ENCODE data around the gene TCF23.

TCF23 gene

DNA sequence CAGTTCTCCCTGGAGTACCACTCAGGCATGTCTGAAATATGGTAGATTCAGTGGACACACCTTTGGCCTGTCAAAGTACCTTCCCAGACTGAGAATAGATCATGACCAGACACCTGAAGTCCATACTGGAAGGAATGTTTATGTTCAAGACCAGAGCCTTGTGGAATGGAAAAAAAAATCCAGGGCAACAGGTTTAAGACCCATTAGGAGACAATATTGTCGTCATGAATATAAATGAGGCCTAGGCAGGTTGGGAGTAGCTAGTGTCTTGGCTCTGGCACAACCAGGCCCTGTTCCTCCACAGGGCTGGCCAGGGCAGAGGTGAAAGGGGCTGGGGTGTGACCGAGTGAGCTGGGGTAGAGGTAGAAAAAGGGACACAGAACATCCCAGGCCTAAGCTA lies 49.8 kb downstream of the TCF23 start:
- TF ChIP-seq, protein P1, sequence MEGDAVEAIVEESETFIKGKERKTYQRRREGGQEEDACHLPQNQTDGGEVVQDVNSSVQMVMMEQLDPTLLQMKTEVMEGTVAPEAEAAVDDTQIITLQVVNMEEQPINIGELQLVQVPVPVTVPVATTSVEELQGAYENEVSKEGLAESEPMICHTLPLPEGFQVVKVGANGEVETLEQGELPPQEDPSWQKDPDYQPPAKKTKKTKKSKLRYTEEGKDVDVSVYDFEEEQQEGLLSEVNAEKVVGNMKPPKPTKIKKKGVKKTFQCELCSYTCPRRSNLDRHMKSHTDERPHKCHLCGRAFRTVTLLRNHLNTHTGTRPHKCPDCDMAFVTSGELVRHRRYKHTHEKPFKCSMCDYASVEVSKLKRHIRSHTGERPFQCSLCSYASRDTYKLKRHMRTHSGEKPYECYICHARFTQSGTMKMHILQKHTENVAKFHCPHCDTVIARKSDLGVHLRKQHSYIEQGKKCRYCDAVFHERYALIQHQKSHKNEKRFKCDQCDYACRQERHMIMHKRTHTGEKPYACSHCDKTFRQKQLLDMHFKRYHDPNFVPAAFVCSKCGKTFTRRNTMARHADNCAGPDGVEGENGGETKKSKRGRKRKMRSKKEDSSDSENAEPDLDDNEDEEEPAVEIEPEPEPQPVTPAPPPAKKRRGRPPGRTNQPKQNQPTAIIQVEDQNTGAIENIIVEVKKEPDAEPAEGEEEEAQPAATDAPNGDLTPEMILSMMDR (IDR thresholded peaks at IDR 0.05; ENCODE audit: low read length, missing control alignments): no peak
- DNase-seq (ENCODE audit: low read depth): no peak
- no peak overlapping the region for H3K4me3 ChIP-seq (replicated peaks; ENCODE audit: low read depth, low read length)

- no peak for DNase-seq (ENCODE audit: low read depth)
- TF ChIP-seq, protein P1 (IDR thresholded peaks at IDR 0.05; ENCODE audit: low read length, missing control alignments): no peak
Measured at GRCh38 chr2:27199241-27199640, 50.4 kb downstream of the TCF23 start.

DNA sequence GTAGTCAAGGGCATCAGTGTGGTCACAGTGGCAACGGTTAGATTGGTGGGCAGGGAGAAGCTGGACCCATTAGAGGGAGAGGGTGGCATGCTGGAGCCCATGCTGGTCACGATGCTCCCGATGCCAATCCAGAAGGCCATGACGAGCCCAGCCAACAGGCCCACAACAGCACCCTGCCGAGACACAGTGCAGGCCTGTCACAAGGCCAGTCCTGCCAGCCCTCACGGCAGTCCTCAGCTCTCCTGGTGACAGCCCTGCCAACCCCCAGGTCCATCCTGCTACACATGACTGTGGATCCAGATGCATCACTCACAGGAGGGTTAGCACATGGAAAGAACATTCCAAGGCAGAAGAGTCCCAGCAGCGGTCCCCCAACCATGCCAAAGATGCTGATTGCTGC lies 52.9 kb downstream of the TCF23 start:
- TF ChIP-seq, protein P1 (IDR thresholded peaks at IDR 0.05; ENCODE audit: low read length, missing control alignments): no peak
- DNase-seq (ENCODE audit: low read depth): no peak
- H3K4me3 ChIP-seq (replicated peaks; ENCODE audit: low read depth, low read length): no peak overlapping the region

More at GRCh38 chr2:27199241-27199640, 50.4 kb downstream of the TCF23 start:
- no peak overlapping the region for H3K4me3 ChIP-seq (replicated peaks; ENCODE audit: low read depth, low read length)

DNA sequence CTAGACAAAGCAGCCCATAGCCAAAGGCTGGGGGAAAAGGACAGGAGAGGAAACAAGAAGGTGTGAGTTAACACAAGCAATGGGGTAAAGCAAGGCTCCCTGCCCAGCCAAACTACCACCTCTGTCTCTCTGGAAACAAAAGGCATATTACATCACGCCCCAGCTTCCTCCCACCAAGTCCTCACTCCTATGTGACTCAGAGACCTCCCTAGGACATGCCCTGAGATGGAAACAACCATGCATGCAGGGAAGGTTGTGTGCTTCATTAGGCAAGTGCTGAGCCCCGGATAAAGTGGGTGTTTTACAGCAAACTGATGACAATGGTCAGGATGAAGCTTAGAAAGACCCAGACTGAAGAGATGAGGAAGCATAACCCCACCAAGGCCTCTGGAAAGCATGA lies 54.0 kb downstream of the TCF23 start:
- peak; percentile 73 for DNase-seq (ENCODE audit: low read depth)
- no peak overlapping the region for H3K4me3 ChIP-seq (replicated peaks; ENCODE audit: low read depth, low read length)
- TF ChIP-seq, protein P1 (IDR thresholded peaks at IDR 0.05; ENCODE audit: low read length, missing control alignments): no peak

DNA sequence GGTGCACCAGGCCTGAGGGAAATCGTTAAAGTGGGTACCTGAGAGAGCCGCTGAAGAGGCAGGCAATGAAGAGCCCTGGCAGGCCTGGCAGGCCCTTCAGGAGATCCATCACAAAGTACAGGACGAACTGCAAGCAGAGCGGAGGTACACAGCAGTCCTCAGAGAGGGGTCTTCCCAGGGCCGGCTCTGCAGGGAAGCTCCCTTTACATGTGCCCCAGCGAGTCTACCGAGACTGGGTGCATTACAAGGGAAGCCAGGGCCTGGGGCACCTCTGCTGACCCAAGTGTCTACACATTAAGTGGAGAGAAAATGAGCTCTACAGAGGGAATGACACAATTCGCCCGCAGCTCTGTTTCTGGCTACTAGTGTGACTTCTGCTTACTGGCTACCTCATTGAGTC lies 54.9 kb downstream of the TCF23 start:
- DNase-seq (ENCODE audit: low read depth): no peak
- no peak overlapping the region for H3K4me3 ChIP-seq (replicated peaks; ENCODE audit: low read depth, low read length)
- TF ChIP-seq, protein P1 (IDR thresholded peaks at IDR 0.05; ENCODE audit: low read length, missing control alignments): no peak

GRCh38 chr2:27204566-27204965 lies 55.8 kb downstream of the TCF23 start:
- no peak for DNase-seq (ENCODE audit: low read depth)
- H3K4me3 ChIP-seq (replicated peaks; ENCODE audit: low read depth, low read length): no peak overlapping the region
- TF ChIP-seq, protein P1 (IDR thresholded peaks at IDR 0.05; ENCODE audit: low read length, missing control alignments): no peak

DNA sequence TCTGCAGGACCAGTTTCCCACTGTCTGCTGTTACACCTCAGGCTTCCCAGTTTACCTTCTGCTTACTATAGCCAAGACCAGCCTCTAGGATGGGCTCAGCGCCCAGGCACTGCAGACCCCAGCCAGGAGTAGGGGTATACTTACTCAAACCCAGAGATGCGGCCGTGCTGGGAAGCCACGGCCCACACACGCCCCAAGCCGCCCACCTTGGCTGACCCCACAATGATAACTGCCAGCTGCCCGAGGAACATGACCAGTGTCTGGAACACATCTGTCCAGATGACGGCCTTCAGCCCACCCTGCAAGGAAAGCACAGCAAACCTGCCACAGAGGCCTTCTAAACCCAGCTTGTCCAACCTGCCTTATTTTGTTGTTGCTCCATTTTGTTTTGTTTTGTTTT lies 56.4 kb downstream of the TCF23 start:
- no peak overlapping the region for H3K4me3 ChIP-seq (replicated peaks; ENCODE audit: low read depth, low read length)
- TF ChIP-seq, protein P1 (IDR thresholded peaks at IDR 0.05; ENCODE audit: low read length, missing control alignments): no peak
- DNase-seq (ENCODE audit: low read depth): no peak

All from fibroblast of pulmonary artery (primary cell).